ENCODE data around the gene PNLIP. TPM values are rescaled to one million over a fixed set of nuclear protein-coding genes. Genes with fewer than 3 reads are reported as not detected.

PNLIP gene
- polyA plus RNA-seq, 1 donor = 0.12 TPM

- Histone ChIP-seq H3K4me3 (ENCODE audit: low read length) (no peak overlapping the region), H3K36me3 (ENCODE audit: control insufficient read depth, insufficient read depth, low read length) (no peaks in the 10 kb centered on the region), H3K9me3 (ENCODE audit: control insufficient read depth, low read depth, low read length) (peaks cover 3% of the 10 kb centered on the region), H3K27ac (ENCODE audit: low read length) (no peak overlapping the region), H3K4me1 (ENCODE audit: control insufficient read depth, insufficient read depth, low read length) (peaks cover 32% of the 10 kb centered on the region), H3K27me3 (ENCODE audit: control insufficient read depth, insufficient read depth, low read length) (no peaks in the 10 kb centered on the region)
- WGBS (ENCODE audit: insufficient coverage, low lambda C conversion rate) = no CpG with 5 or more reads among the region's 2 CpGs
- no peak for DNase-seq
These were observed 69.1 kb downstream of the PNLIP start for GRCh38 chr10:116614796-116615195.

GRCh38 chr10:116615199-116615776 lies 69.6 kb downstream of the PNLIP start:
- Histone ChIP-seq H3K36me3 (ENCODE audit: control insufficient read depth, insufficient read depth, low read length) (no peaks in the 10 kb centered on the region), H3K4me3 (ENCODE audit: low read length) (no peak overlapping the region), H3K4me1 (ENCODE audit: control insufficient read depth, insufficient read depth, low read length) (peaks cover 31% of the 10 kb centered on the region), H3K9me3 (ENCODE audit: control insufficient read depth, low read depth, low read length) (peaks cover 3% of the 10 kb centered on the region), H3K27ac (ENCODE audit: low read length) (no peak overlapping the region), H3K27me3 (ENCODE audit: control insufficient read depth, insufficient read depth, low read length) (no peaks in the 10 kb centered on the region)
- no CpG with 5 or more reads among the region's 3 CpGs for WGBS (ENCODE audit: insufficient coverage, low lambda C conversion rate)
- DNase-seq = no peak

Other genes starting within 250 kb of the PNLIP start
- not detected for gene CCDC172, start 221.5 kb upstream of the PNLIP start, polyA plus RNA-seq
- not detected for gene PNLIPRP3, start 118.1 kb upstream of the PNLIP start, polyA plus RNA-seq
- 0.63 TPM for gene PNLIPRP1, start 45.0 kb downstream of the PNLIP start, polyA plus RNA-seq
- gene PNLIPRP2, start 75.0 kb downstream of the PNLIP start, polyA plus RNA-seq = 11.9 TPM
- gene HSPA12A, start 196.6 kb downstream of the PNLIP start, polyA plus RNA-seq = 9.2 TPM

Measured in large intestine (tissue), 3 donors.